GM19099 (cell line): ENCODE measurements around the gene TBC1D16.

Source experiments
- POLR2A ChIP-seq: IDR thresholded peaks from 3 replicates; pipeline ENCODE4 v1.6.1; 2011; ENCODE audit warnings: low read depth; ENCODE audit not compliant: insufficient read length; ENCODE audit errors: extremely low read depth

Gene TBC1D16

GRCh38 chr17:80034791-80035686 lies 633 bp downstream of the TBC1D16 start:
- no peak for TF ChIP-seq POLR2A

- no peak for TF ChIP-seq POLR2A
These were observed 1.8 kb downstream of the TBC1D16 start for GRCh38 chr17:80033840-80034239.

GRCh38 chr17:80032614-80033171 lies 3.0 kb downstream of the TBC1D16 start:
- TF ChIP-seq POLR2A: no peak

GRCh38 chr17:80031691-80032430 lies 3.8 kb downstream of the TBC1D16 start:
- TF ChIP-seq POLR2A: no peak

- TF ChIP-seq POLR2A: no peak
These were observed 4.8 kb downstream of the TBC1D16 start for GRCh38 chr17:80030730-80031410.

- no peak for TF ChIP-seq POLR2A
These were observed 6.3 kb downstream of the TBC1D16 start for GRCh38 chr17:80029258-80029974.

- no peak for TF ChIP-seq POLR2A
These were observed 7.6 kb downstream of the TBC1D16 start for GRCh38 chr17:80028030-80028429.

GRCh38 chr17:80027043-80027435 lies 8.6 kb downstream of the TBC1D16 start:
- no peak for TF ChIP-seq POLR2A

GRCh38 chr17:80026359-80027042 lies 9.2 kb downstream of the TBC1D16 start:
- TF ChIP-seq POLR2A: no peak

- TF ChIP-seq POLR2A: no peak
These were observed 9.9 kb downstream of the TBC1D16 start for GRCh38 chr17:80025796-80026195.

- TF ChIP-seq POLR2A: no peak
These were observed 10.5 kb downstream of the TBC1D16 start for GRCh38 chr17:80025140-80025539.

GRCh38 chr17:80024206-80024972 lies 11.3 kb downstream of the TBC1D16 start:
- no peak for TF ChIP-seq POLR2A
